ENCODE data around the gene PNN.
A peak's percentile ranks its signal among the peaks of the same experiment; 100 is the strongest.

Gene PNN

GRCh38 chr14:39175445-39176262, 600 bp downstream of the PNN start:
- DNase-seq (ENCODE audit: low read depth) = peak; percentile 39
- no peak for TF ChIP-seq CTCF (conservative IDR thresholded peaks at IDR 0.05; ENCODE audit: low read depth, low read length)
- peak overlapping the region; percentile 96 for H3K4me3 ChIP-seq (ENCODE audit: low read depth, low read length)

GRCh38 chr14:39176263-39177167, 1.5 kb downstream of the PNN start:
- H3K4me3 ChIP-seq (ENCODE audit: low read depth, low read length) = peak overlapping the region; percentile 96
- TF ChIP-seq CTCF (conservative IDR thresholded peaks at IDR 0.05; ENCODE audit: low read depth, low read length) = no peak
- no peak for DNase-seq (ENCODE audit: low read depth)

- H3K4me3 ChIP-seq (ENCODE audit: low read depth, low read length) = no peak overlapping the region
- TF ChIP-seq CTCF (conservative IDR thresholded peaks at IDR 0.05; ENCODE audit: low read depth, low read length) = no peak
- no peak for DNase-seq (ENCODE audit: low read depth)
These were observed 2.1 kb downstream of the PNN start for GRCh38 chr14:39177168-39177545.

- no peak overlapping the region for H3K4me3 ChIP-seq (ENCODE audit: low read depth, low read length)
- DNase-seq (ENCODE audit: low read depth) = no peak
- no peak for TF ChIP-seq CTCF (conservative IDR thresholded peaks at IDR 0.05; ENCODE audit: low read depth, low read length)
These were observed 4.0 kb downstream of the PNN start for GRCh38 chr14:39179042-39179441.

- TF ChIP-seq CTCF (conservative IDR thresholded peaks at IDR 0.05; ENCODE audit: low read depth, low read length) = no peak
- H3K4me3 ChIP-seq (ENCODE audit: low read depth, low read length) = no peak overlapping the region
- no peak for DNase-seq (ENCODE audit: low read depth)
These were observed 5.5 kb downstream of the PNN start for GRCh38 chr14:39180553-39180952.

GRCh38 chr14:39181026-39181692, 6.1 kb downstream of the PNN start:
- TF ChIP-seq CTCF (conservative IDR thresholded peaks at IDR 0.05; ENCODE audit: low read depth, low read length) = no peak
- DNase-seq (ENCODE audit: low read depth) = no peak
- H3K4me3 ChIP-seq (ENCODE audit: low read depth, low read length) = no peak overlapping the region
